KBM-7 (cell line): ENCODE data around the gene TRAK1.
"Not testable (repeated sequence)": the region's sequence is repeated elsewhere in the genome, so short reads cannot be mapped to it uniquely, and the experiment has no call there.

Source experiments
- DNase-seq: peaks from one replicate; pipeline ENCODE4 v3.0.0-alpha.2; 2015
- in situ Hi-C: fragments of 300-500 bp; cut with MboI; formaldehyde crosslinking; loops from 2 replicates; pipeline ENCODE4 v1.14.3; 2020; ENCODE audit warnings: low sequenced_read_pairs, low pct_unique_long_range_greater_than_20kb, mixed read lengths

Gene TRAK1

GRCh38 chr3:42094691-42095391 lies 3.7 kb downstream of the TRAK1 start:
- in situ Hi-C loops: no loop called here
- no peak for DNase-seq

DNA sequence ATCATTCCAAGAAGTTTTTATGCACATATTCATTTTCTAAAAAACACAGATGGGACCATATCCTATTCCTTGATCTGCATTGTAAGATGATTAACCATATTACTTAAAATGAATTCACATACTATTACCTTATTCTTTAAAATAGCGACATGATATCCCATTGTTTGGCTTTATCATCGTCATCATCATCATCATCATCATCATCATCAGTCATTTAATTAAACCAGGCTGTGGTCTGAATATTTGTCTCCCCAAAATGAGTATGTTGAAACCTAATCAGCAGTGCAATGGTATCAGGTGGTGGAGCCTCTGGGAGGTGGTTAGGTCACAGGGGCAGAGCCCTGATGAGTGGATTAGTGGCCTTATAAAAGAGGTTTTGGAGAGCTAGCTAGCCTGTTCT lies 4.4 kb downstream of the TRAK1 start:
- DNase-seq: no peak
- in situ Hi-C loops: no loop called here

GRCh38 chr3:42096796-42097565 lies 5.8 kb downstream of the TRAK1 start:
- in situ Hi-C loops: no loop called here
- DNase-seq: no peak

GRCh38 chr3:42097566-42097946 lies 6.4 kb downstream of the TRAK1 start:
- DNase-seq: no peak
- in situ Hi-C loops: no loop called here

DNA sequence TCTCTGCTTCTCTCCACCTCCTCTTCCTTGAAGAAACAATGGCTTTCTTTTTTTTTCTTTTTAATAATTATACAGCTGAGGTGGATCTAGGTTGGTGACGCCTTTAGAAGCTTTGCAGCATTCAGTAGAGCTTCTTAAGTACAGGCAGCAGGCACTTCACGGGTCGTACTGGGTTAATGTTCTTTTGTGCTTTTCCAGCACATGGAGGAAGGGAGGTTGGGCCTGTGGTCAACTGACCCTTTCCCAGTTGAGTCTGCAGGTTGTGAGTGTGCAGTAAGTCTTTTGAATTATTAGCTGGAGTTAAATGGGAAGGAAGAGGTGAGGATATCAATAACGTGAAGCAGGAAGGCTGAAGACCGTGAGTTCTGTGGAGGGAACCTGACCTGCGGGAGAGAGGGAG lies 7.0 kb downstream of the TRAK1 start:
- no peak for DNase-seq
- in situ Hi-C loops: no loop called here

DNA sequence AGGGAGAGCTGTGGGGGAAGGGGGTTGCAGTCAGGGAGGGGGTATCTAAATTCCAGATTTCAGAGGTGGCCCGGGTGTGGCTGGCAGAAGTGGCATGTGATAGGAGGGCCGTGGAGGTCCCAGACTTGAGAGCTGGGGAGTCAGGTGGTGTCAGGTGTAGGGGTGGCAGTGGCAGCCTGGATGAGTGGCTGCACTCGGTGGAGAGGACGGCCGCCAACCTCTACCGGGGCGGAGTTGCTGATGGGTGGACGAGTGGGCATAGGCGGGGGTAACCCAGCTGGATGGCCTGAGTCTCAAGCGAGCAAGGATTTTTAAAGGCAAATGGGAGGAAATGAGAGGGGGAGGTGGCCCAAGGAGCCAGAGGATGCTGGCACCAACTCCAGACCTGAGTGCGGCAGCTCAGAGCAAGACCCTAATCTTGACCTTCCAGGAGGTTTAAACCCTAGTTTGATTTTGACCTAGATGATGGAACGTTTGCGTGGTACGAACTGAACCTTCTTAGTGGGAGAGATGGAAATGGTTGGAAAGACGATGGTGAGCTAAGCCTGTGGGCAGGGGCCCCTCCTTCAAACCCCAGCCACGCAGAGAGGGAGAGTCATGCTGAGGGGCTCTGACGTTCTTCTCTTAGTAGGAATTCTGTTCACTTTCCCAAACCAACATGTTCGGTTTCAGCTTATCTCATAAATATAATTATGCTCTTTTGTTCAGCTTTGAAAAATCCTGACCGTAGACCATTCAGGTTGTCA lies 8.0 kb downstream of the TRAK1 start:
- in situ Hi-C loops: no loop called here

DNA sequence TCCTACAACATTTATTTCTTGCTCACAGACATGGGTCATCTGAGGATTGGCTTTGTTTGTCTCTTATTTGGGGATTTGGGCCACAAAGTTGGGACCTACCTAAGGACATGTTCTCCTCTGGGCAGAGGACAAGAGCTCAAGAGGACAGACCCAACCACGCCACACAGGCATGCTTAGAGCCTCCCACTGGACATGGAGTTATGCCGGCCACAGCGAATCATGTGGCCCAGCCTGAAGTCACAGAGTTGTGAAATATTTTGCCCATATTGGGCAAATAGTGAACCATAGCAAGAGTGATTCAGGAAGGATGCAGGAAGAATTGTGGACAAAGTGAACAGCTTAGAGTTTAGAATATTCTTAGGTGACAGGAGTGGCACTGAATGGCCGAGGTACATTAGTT lies 9.9 kb downstream of the TRAK1 start:
- no peak for DNase-seq

More for the DNA sequence above, 8.0 kb downstream of the TRAK1 start:
- DNase-seq: no peak

GRCh38 chr3:42101481-42101880 lies 10.3 kb downstream of the TRAK1 start:
- DNase-seq: no peak
- in situ Hi-C loops: loop anchor here (25.0 kb wide), 1 partner anchor 336 kb away; no protein-coding TSS in a partner anchor

More for the DNA sequence above, 9.9 kb downstream of the TRAK1 start:
- in situ Hi-C loops: loop anchor here (25.0 kb wide), 1 partner anchor 336 kb away; no protein-coding TSS in a partner anchor

- no peak for DNase-seq
- in situ Hi-C loops: loop anchor here (25.0 kb wide), 1 partner anchor 335 kb away; no protein-coding TSS in a partner anchor
These were observed 11.4 kb downstream of the TRAK1 start for GRCh38 chr3:42102571-42102970.

DNA sequence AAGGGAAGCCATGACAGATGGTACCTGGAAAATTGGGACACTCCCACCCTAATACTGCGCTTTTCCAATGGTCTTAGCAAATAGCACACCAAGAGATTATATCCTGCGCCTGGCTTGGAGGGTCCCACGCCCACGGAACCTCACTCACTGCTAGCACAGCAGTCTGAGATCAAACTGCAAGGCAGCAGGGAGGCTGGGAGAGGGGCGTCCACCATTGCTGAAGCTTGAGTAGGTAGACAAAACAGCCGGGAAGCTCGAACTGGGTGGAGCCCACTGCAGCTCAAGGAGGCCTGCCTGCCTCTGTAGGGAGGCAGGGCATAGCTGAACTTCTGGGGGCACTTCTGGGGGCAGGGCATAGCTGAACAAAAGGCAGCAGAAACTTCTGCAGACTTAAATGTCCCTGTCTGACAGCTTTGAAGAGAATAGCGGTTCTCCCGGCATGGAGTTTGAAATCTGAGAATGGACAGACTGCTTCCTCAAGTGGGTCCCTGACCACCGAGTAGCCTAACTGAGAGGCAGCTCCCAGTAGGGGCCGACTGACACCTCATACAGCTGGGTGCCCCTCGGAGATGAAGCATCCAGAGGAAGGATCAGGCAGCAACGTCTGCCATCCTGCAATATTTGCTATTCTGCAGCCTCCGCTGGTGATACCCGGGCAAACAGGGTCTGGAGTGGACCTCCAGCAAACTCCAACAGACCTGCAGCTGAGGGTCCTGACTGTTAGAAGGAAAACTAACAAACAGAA lies 12.9 kb downstream of the TRAK1 start:
- not testable (repeated sequence) for DNase-seq
- in situ Hi-C loops: loop anchor here (25.0 kb wide), 1 partner anchor 333 kb away; no protein-coding TSS in a partner anchor

DNA sequence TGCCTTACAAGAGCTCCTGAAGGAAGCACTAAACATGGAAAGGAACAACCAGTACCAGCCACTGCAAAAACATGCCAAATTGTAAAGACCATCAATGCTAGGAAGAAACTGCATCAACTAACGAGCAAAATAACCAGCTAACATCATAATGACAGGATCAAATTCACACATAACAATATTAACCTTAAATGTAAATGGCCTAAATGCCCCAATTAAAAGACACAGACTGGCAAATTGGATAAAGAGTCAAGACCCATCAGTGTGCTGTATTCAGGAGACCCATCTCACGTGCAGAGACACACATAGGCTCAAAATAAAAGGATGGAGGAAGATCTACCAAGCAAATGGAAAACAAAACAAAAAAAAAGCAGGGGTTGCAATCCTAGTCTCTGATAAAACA lies 14.8 kb downstream of the TRAK1 start:
- DNase-seq: not testable (repeated sequence)
- in situ Hi-C loops: loop anchor here (25.0 kb wide), 1 partner anchor 331 kb away; no protein-coding TSS in a partner anchor

GRCh38 chr3:42106646-42107045 lies 15.5 kb downstream of the TRAK1 start:
- in situ Hi-C loops: loop anchor here (25.0 kb wide), 1 partner anchor 331 kb away; no protein-coding TSS in a partner anchor

GRCh38 chr3:42110631-42111030 lies 19.5 kb downstream of the TRAK1 start:
- in situ Hi-C loops: loop anchor here (25.0 kb wide), 1 partner anchor 327 kb away; no protein-coding TSS in a partner anchor
- DNase-seq: no peak

More at GRCh38 chr3:42106646-42107045, 15.5 kb downstream of the TRAK1 start:
- no peak for DNase-seq

DNA sequence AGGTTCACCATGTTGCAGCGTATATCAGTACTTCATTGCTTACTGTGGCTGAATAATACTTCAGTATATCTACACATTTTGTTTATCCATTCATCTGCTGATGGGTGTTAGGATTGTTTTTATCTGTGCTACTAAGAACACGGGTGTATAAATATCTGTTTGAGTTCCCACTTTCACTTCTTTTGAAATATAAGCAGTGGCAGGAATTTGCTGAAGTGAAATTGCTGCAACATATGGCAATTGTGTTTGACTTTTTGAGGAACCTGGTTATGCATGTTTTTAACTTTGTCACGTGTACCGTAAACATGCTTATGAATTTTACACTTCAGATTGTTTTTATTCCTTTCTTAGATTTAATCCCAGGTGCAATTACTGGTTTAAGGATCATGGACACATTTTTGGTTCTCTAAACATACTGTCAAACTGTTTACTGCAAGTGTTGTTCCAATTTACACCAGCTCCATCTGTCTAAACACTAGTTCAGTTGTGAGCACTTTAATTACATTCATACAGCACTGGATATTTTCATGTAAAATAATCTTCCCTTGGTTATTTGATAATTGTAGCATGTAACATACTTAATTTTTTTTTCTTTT lies 23.1 kb downstream of the TRAK1 start:
- no peak for DNase-seq
- in situ Hi-C loops: loop anchor here (25.0 kb wide), 1 partner anchor 323 kb away; no protein-coding TSS in a partner anchor

GRCh38 chr3:42115215-42115614 lies 24.1 kb downstream of the TRAK1 start:
- in situ Hi-C loops: loop anchor here (25.0 kb wide), 1 partner anchor 322 kb away; no protein-coding TSS in a partner anchor
- no peak for DNase-seq

DNA sequence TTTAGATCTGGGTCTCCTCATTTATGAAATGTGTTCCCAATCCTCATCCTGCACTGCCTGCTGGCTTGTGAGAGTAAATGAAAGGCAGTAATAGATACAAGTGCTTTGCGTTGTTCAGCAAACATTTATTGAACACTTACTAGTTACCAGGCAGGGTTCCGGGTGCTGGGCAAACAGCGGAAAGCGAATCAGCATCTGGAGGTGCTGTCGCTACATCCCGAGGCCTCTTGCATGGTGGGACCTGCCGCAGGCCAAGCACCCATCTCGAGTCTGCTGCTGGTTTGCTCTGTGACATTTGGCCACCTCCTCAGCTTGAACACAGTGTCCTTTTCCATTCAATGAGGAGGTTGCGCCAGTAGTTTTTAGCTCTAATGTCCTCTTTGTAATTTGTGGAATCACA lies 24.8 kb downstream of the TRAK1 start:
- no peak for DNase-seq
- in situ Hi-C loops: loop anchor here (25.0 kb wide), 1 partner anchor 321 kb away; no protein-coding TSS in a partner anchor

DNA sequence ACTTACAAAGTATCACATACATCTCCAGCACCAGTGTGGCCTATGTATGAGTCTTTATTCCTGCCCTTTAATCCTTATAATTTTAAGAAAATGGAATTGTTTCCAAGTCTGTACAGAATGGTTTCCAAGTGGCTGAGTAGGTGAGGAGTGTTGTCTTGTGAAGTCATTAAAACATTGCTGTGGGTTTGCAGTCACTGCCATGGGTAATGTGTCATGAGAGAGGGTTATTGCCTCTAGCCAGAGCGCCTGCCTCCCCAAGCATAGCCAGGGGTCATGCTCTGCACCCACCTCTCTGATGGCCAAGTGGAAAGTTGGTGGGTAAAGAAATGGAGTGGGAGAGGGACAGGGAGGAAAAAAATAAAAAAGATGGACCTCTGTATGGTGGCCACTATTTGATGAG lies 25.3 kb downstream of the TRAK1 start:
- in situ Hi-C loops: loop anchor here (25.0 kb wide), 1 partner anchor 321 kb away; no protein-coding TSS in a partner anchor

More for the DNA sequence above, 25.3 kb downstream of the TRAK1 start:
- DNase-seq: no peak
